NCI-H774 (cell line): ENCODE measurements around the gene ARSB.
"Not testable (repeated sequence)": the region's sequence is repeated elsewhere in the genome, so short reads cannot be mapped to it uniquely, and the experiment has no call there.

ENCODE experiments used
- DNase-seq: peaks from one replicate; lab custom pipeline; 2025; lab: John Stamatoyannopoulos, UW

Gene ARSB

GRCh38 chr5:78930721-78931120 lies 54.4 kb downstream of the ARSB start:
- DNase-seq: no peak

GRCh38 chr5:78929833-78930232 lies 55.3 kb downstream of the ARSB start:
- DNase-seq: no peak

- no peak for DNase-seq
Measured at GRCh38 chr5:78927657-78928282, 57.3 kb downstream of the ARSB start.

- DNase-seq: no peak
Measured at GRCh38 chr5:78926252-78926651, 58.9 kb downstream of the ARSB start.

DNA sequence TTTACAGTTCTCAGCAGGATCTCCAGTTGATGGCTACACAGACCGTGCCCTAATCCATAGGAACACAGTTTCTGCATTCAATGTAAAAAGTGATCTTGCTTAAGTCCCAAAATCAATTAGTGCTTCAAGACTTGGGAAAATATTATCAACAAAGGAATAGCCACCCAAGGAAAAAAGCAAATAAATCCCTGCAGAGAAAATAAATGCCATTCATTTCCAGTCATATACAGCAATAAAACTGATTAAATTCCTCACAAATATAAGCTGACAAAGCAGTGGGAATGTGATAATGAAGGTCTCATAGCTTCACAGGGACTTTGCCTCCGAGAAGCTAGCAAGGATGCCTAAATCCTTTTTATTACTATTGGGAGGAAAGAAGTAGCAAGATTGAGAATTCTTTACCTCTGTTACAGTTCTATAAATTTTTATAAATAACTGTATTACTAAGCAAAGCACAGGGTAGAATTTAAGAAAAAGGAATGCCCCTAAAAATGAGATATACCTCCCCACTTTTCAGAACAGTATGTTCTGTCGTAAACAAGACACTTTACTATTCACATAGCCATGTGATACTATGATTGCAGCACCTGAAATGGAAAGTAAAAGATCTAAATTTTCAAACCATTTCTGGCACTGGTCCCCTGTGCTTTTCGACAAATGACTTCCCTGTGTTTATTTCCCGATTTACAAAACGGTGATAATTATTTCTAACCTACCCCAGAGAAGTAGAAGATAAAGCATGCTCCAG lies 59.8 kb downstream of the ARSB start:
- no peak for DNase-seq

GRCh38 chr5:78923622-78923970 lies 61.5 kb downstream of the ARSB start:
- DNase-seq: no peak

- no peak for DNase-seq
Measured at GRCh38 chr5:78922879-78923621, 62.1 kb downstream of the ARSB start.

GRCh38 chr5:78920604-78921003 lies 64.5 kb downstream of the ARSB start:
- peak; percentile 1 for DNase-seq

- DNase-seq: no peak
Measured at GRCh38 chr5:78919796-78920195, 65.3 kb downstream of the ARSB start.

DNA sequence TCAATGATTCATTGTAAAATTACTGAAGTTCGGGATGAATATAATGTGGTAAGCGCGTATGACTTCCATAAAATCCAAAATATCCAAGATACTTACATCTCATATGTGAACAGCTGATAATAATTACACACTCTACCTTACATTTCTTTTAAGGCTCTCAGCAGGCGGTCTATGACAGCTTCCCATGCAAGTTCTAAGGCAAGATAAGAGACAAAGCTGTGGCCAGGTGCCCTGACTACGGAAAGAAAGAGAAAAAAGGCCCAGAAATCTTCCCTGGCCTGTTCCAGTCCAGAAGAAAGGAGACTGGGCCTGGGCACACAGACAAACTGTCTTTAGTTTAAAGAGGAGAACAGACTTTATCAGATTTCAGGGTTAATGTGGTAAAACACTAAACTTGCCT lies 69.1 kb downstream of the ARSB start:
- no peak for DNase-seq

- no peak for DNase-seq
Measured at GRCh38 chr5:78915170-78915569, 69.9 kb downstream of the ARSB start.

- DNase-seq: no peak
Measured at GRCh38 chr5:78912811-78913210, 72.3 kb downstream of the ARSB start.

DNA sequence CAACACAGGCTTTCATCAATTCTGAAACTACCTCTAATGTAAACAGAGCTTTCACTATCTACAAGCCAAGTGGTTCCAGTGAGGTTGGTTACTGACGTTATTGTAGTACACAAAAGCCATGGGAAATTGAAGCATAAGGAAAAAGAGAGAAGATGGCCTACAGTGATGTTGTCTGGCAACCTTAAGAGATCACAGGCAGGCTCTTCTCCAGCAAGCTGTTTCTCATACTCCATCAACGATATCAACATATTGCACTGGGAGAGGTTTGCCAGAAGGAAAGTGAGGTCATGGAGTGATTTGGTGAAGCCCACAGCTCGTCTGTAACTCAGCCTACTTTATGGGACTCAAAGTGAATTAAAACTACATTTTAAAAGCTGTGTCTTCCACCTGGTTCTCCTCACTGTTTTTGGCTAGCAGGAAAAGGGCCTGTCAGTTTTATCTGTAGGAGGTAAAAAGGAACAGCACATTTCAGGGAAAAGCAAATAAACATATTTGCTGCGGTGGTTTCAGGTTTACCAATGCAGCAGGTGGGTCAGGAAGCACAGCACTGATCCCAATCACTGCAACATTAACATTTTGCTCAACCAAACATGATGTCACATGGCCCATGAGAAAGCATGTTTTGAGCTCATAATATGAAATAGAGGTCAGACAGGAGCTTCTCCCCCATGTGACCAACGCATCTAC lies 72.9 kb downstream of the ARSB start:
- peak; percentile 77 for DNase-seq

GRCh38 chr5:78909224-78909983 lies 75.7 kb downstream of the ARSB start:
- not testable (repeated sequence) for DNase-seq

DNA sequence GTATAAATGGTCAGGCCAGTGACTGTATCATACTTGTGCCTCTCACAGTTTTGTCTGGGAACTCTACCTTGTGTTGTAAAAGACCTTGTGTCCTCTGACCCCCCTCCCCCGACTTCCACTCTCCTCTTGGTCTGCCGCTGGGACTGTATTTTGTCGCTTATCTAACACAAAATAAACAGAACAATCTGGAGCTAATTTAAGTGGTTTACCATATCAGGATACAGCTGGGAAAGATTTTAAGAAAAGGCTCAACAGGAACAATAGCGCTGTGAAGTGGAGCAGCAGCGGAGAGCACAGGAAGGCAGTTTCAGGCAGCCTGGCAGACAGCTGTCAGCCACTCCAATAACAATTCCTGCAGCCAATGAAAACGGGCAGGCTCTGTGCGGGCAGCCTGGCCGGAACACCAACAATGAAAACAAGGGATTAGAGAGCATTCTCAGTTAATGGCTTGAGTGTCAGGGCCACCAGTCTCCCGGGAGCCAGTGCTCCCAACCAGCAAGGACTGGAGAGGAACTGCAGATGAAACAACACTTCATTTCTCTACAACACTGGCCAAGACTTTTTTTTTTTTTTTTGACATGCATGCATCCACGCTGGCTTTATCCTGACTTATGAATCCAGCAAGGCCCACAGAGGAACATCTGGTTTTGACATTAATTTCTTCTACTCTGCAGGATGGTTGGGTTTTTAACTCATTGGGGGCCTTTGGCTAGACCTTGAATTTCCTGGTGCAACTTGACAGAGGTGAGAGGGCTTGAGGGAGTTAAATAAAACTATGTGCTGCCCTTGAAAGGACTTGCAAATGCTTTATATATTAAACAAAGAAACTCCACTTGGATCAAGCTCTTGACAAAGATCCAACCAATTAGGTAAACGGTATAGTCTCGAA lies 76.7 kb downstream of the ARSB start:
- peak; percentile 78 for DNase-seq

- DNase-seq: no peak
Measured at GRCh38 chr5:78907255-78907891, 77.7 kb downstream of the ARSB start.

DNA sequence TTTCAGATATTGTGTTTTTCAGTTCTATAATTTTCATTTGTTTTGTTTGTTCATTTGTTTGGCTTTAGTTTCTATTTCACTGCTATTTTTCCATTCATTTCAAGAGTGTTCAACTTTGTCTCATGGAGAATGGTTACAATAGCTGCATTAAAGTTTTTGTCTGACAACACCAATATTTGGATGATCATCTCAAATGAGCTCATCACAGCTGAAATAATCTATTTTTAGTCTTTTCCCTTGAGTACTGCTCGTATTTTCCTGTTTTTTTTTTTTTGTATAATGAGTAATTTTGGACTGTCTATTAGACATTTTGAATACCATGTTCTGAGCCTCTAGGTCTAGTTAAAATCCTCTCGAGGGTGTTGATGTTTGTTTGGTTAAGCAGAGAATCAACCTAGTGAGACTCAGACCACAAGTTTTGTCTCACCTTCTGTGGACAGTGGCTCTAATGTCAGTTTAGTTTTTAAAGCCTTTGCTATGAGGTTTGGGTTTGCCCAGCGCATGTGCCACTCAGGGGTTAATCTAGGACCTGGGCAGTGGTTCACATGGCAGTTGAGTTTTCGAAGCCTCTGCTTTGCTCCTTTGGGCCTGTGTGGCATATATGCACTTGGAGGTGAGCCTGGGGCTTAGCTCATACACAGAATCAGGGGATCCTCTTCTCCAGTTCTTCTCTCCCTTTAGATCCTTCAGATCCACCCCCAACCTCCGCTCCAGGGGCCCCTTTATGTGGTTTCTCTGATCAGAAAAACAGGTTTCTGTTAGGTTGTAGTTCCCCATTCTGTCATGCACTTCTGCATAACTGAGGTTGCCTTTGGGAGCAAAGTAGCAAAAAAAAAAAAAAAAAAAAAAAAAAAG lies 79.8 kb downstream of the ARSB start:
- DNase-seq: no peak

GRCh38 chr5:78903861-78904260 lies 81.2 kb downstream of the ARSB start:
- no peak for DNase-seq

DNA sequence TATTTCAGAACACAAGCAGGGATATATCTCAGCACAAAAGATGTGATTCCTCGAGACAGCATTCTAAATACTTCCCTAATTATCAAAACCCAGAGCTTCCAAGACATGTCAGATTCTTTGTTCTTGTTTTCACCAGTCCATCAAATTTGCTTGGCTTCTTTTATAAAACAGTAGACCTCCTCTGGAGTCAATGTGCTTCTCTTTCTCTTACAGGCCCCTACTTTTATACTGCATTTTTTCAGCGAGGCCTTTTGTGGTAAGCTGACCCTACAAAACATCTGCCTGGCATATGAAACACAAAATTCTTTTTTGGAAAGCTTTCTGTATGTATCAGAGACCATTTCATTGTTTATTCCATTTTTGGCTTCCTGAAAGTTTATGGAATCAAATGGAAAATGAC lies 81.8 kb downstream of the ARSB start:
- no peak for DNase-seq
